ENCODE results near the gene FAM169A. TPM values are rescaled to one million over a fixed set of nuclear protein-coding genes. Genes with fewer than 3 reads are reported as not detected.
A peak's percentile ranks its signal among the peaks of the same experiment; 100 is the strongest.

FAM169A gene
- total and polyA plus RNA-seq, 11 donors: 0.88 to 10.1 (median 4.1) TPM

DNA sequence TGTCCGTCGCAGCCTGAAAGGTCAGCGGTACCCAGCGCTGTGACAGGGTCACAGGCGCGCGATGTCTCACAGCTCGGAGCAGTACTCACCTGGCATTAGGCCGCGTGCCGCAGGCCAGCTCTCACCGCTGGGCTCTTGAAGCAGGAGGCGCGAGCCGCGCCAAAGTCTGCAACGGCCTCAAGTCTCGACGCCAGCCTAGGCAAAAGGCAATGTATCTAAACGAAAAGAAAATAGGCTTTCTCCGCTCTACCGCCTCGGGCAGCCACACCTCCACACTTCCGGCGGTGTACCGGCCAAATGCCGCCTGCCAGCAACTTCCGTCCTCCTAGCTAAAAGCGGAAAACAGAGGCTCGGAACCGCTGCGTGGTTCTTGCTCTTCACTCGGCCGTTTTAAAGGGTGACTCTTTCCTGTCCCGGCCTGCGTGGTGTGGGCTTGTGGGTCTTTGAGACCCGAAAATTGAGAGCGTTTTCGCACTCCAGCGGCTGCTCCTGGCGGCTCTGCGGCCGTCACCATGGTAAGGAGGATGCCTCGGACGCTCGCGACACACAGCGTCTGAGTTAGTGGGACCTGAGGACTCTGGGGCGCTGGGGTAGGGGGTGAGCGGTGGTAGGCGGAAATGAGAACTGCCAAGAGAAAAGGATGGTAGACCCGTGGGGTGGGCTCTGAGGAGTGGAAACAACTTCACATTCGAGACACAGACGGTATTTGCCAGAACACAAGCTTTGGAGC, 99.2 kb downstream of the FAM169A start, which contains the start of the genes GFM2 and NSA2:
TSS of gene GFM2 (minus strand) at position 269 of the 730 bp plus-strand sequence. CDS start 3,375 bp downstream, outside the sequence.
TSS of gene NSA2 (plus strand) at position 401 of the 730 bp plus-strand sequence. CDS start at position 513, 112 bp downstream.
- no peak for TF ChIP-seq CTCF (IDR thresholded peaks at IDR 0.05)
- peak in 1 of 2 donors; percentile 52 for TF ChIP-seq POLR2A (IDR thresholded peaks at IDR 0.05)
- intact Hi-C loops (cut with DNase I): loop anchor here in 8 of 10 donors (2.0 to 10.0 kb wide), 6 partner anchors 80 to 568 kb away; partner anchors contain the start of genes HEXB (in 2 of the 8) and HMGCR (in 1 of the 8)
- ATAC-seq: peak; percentile 96 to 100 (median 99)
- Histone ChIP-seq H3K4me3 (peak within 1 kb of the TSS; percentile 67 to 96 (median 92)), H3K9me3 (no peaks in the 10 kb centered on the region), H3K27me3 (no peaks in the 10 kb centered on the region), H3K4me1 (peaks cover 0 to 35% (median 28%) of the 10 kb centered on the region in 12 donors), H3K36me3 (peaks cover 0 to 55% (median 49%) of the 10 kb centered on the region in 9 donors), H3K27ac (peak within 1 kb of the TSS; percentile 52 to 86 (median 81))
- WGBS, 4 donors: 0 to 1% (median 1%) methylated on average over 39 to 54 of the region's 54 CpGs
- DNase-seq: peak; percentile 91 to 94 (median 93)

DNA sequence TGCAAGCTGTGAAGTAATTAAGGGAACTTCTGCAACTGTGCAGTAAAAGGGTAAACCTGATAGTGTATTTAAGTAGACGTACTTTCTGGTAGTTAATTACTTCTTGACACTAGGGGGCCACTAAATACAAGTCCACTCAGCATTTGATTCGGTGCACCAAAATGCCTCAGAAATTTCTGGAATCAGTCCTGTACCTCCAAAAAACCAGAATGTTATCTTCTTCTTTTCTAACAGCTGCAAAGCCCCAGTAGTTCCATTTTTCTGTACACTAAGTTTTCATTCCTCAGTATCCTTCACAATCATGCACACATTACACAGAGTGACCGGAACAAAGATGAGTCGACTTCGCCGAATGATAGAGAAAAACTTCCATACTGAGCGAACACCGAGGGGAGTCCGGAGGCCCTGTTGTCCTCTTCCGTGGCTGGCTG, 99.8 kb downstream of the FAM169A start:
- Histone ChIP-seq H3K9me3 (no peaks in the 10 kb centered on the region), H3K4me1 (peaks cover 0 to 38% (median 28%) of the 10 kb centered on the region in 12 donors), H3K27ac (peak overlapping the region in 11 of 12 donors; percentile 52 to 86 (median 84)), H3K4me3 (peak overlapping the region; percentile 67 to 96 (median 92)), H3K27me3 (no peaks in the 10 kb centered on the region), H3K36me3 (peaks cover 0 to 55% (median 49%) of the 10 kb centered on the region in 9 donors)
- intact Hi-C loops (cut with DNase I): loop anchor here in 8 of 10 donors (2.0 to 10.0 kb wide), 6 partner anchors 79 to 568 kb away; partner anchors contain the start of genes HEXB (in 2 of the 8) and HMGCR (in 1 of the 8)
- TF ChIP-seq POLR2A (IDR thresholded peaks at IDR 0.05) (no peak), CTCF (IDR thresholded peaks at IDR 0.05) (peak in 10 of 12 donors; percentile 10 to 51 (median 34))
- 0 to 1% (median 0%) methylated on average over 10 of the region's 10 CpGs for WGBS, 4 donors
- ATAC-seq (peak; percentile 34 to 73 (median 42)), DNase-seq (no peak)

GRCh38 chr5:74765929-74766328, 100.3 kb downstream of the FAM169A start:
- H3K4me1 ChIP-seq: peaks cover 0 to 43% (median 28%) of the 10 kb centered on the region in 12 donors

More at GRCh38 chr5:74765929-74766328, 100.3 kb downstream of the FAM169A start:
- Histone ChIP-seq H3K4me3 (peak overlapping the region in 11 of 12 donors; percentile 67 to 96 (median 93)), H3K36me3 (peaks cover 0 to 53% (median 48%) of the 10 kb centered on the region in 9 donors), H3K27me3 (no peaks in the 10 kb centered on the region), H3K9me3 (no peaks in the 10 kb centered on the region), H3K27ac (peak overlapping the region in 3 of 12 donors; percentile 85 to 86 (median 85))
- TF ChIP-seq CTCF (IDR thresholded peaks at IDR 0.05): no peak
- intact Hi-C loops (cut with DNase I): loop anchor here in 8 of 10 donors (2.0 to 10.0 kb wide), 6 partner anchors 79 to 569 kb away; partner anchors contain the start of genes HEXB (in 2 of the 8) and HMGCR (in 1 of the 8)
- DNase-seq (no peak), ATAC-seq (no peak)
- WGBS, 4 donors: 66 to 78% (median 70%) methylated on average over 27 of the region's 27 CpGs
